K562 (cell line): ENCODE measurements around the gene SMG9. TPM values are rescaled to one million over a fixed set of nuclear protein-coding genes. Genes with fewer than 3 reads are reported as not detected.

Experiments
- BACH1 ChIP-seq: fragments of 200-800 bp; sonication (Bioruptor generic); IDR thresholded peaks from 2 replicates; pipeline ENCODE4 v1.6.1; 2016; ENCODE audit warnings: missing genetic modification characterization, missing compliant biosample characterization
- HMGN3 ChIP-seq: IDR thresholded peaks from 2 replicates; pipeline ENCODE4 v1.6.1; 2011; ENCODE audit warnings: borderline replicate concordance, low read depth, mild to moderate bottlenecking, mixed read lengths, low read length; ENCODE audit not compliant: insufficient read length; ENCODE audit errors: extremely low read depth
- ID3 ChIP-seq, 2 experiments: fragments of 250-450 bp in 1 of 2; fragments of 450-650 bp in 1 of 2; sonication (Bioruptor Pico) in 1 of 2; IDR thresholded peaks; 2 replicates each; pipeline versions ENCODE4 v1.6.1 to v1.8.0; 2016 to 2021; ENCODE audit warnings: mild to moderate bottlenecking in 2 of 2, moderate library complexity in 2 of 2, missing compliant biosample characterization in 1 of 2, missing genetic modification characterization in 1 of 2
- KLF16 ChIP-seq: IDR thresholded peaks from 2 replicates; pipeline ENCODE4 v1.6.1; 2016; ENCODE audit warnings: antibody characterized with exemption
- MAZ ChIP-seq, 2 experiments: fragments of 450-650 bp in 1 of 2; sonication (generic) in 1 of 2; formaldehyde crosslinking; IDR thresholded peaks in 1 of 2; conservative IDR thresholded peaks in 1 of 2; 2 replicates each; pipeline versions ENCODE4 v1.4.0 to v1.5.0; 2020; ENCODE audit warnings: mild to moderate bottlenecking in 1 of 2, missing genetic modification reagents in 1 of 2
- NFXL1 ChIP-seq: fragments of 450-650 bp; formaldehyde crosslinking; IDR thresholded peaks from 2 replicates; pipeline ENCODE4 v1.4.0; 2021; ENCODE audit warnings: mild to moderate bottlenecking
- RB1 ChIP-seq: fragments of 450-650 bp; IDR thresholded peaks from 2 replicates; pipeline ENCODE4 v1.6.1; 2017; ENCODE audit warnings: low read depth, mild to moderate bottlenecking
- SRSF3 ChIP-seq: fragments of 200-400 bp; formaldehyde crosslinking; IDR thresholded peaks from 2 replicates; pipeline ENCODE4 v1.6.1; 2016; ENCODE audit warnings: mild to moderate bottlenecking, low read length, moderate library complexity; ENCODE audit not compliant: insufficient read depth
- TAF1 ChIP-seq: IDR thresholded peaks from 2 replicates; pipeline ENCODE4 v1.6.1; 2011; ENCODE audit warnings: mild to moderate bottlenecking, low read length, moderate library complexity; ENCODE audit not compliant: insufficient read depth, control insufficient read depth, severe bottlenecking; ENCODE audit errors: extremely low read depth
- TFE3 ChIP-seq: fragments of 450-650 bp; formaldehyde crosslinking; IDR thresholded peaks from 2 replicates; pipeline ENCODE4 v1.4.0; 2020; ENCODE audit warnings: mild to moderate bottlenecking, mixed read lengths
- THAP7 ChIP-seq: fragments of 250-450 bp; sonication (Bioruptor Pico); IDR thresholded peaks from 2 replicates; pipeline ENCODE4 v1.5.0; 2021
- ZFP36 ChIP-seq: fragments of 150-350 bp; IDR thresholded peaks from 2 replicates; pipeline ENCODE4 v1.6.1; 2018; ENCODE audit warnings: low read length, low read depth; ENCODE audit not compliant: partially characterized antibody
- ZNF224 ChIP-seq: sonication (generic); formaldehyde crosslinking; IDR thresholded peaks from 2 replicates; pipeline ENCODE4 v1.8.0; 2022; ENCODE audit warnings: mild to moderate bottlenecking, missing genetic modification reagents
- ZNF239 ChIP-seq: fragments of 250-450 bp; sonication (Bioruptor Pico); IDR thresholded peaks from 2 replicates; pipeline ENCODE4 v1.4.0; 2020; ENCODE audit warnings: mild to moderate bottlenecking
- ZNF24 ChIP-seq: fragments of 450-650 bp; IDR thresholded peaks from 2 replicates; pipeline ENCODE4 v1.6.1; 2016
- ZNF280B ChIP-seq: fragments of 250-450 bp; sonication (Bioruptor Pico); IDR thresholded peaks from 2 replicates; pipeline ENCODE4 v1.5.1; 2021; ENCODE audit warnings: mild to moderate bottlenecking
- ZNF431 ChIP-seq: sonication (generic); formaldehyde crosslinking; IDR thresholded peaks from 2 replicates; pipeline ENCODE4 v1.8.0; 2022; ENCODE audit warnings: mild to moderate bottlenecking, missing genetic modification reagents
- ZNF583 ChIP-seq: fragments of 250-450 bp; sonication (Bioruptor Pico); IDR thresholded peaks from 2 replicates; pipeline ENCODE4 v1.4.0; 2020
- ZNF592 ChIP-seq: fragments of 450-650 bp; IDR thresholded peaks from 2 replicates; pipeline ENCODE4 v1.6.1; 2017; ENCODE audit warnings: antibody characterized with exemption, mild to moderate bottlenecking
- ZNF76 ChIP-seq: fragments of 250-450 bp; sonication (Bioruptor Pico); IDR thresholded peaks from 2 replicates; pipeline ENCODE4 v1.4.0; 2020; ENCODE audit warnings: mild to moderate bottlenecking, moderate library complexity, borderline replicate concordance
- polyA plus RNA-seq, 8 experiments: library from polyadenylated mRNA; depleted of rRNA in 4 of 8; stranded (reverse) in 5 of 8; unstranded in 3 of 8; fragments of >200 nt; fragmentation: Nextera tagmentation in 2 of 8; fragmentation: Illumina TruSeq in 1 of 8; extraction: Ambion mirVana in 2 of 8; extraction: Trizol in 1 of 8; gene quantifications; 2 replicates each; pipeline versions ENCODE4 v1.2.1 to v1.2.3, GENCODE V29; 2011 to 2014; ENCODE audit warnings: inconsistent platforms in 1 of 8, missing spikeins in 1 of 8
- total RNA-seq, 7 experiments: library from RNA; depleted of rRNA in 6 of 7; stranded (reverse); fragments of >200 nt in 6 of 7; fragmentation: Illumina TruSeq in 2 of 7; extraction: Trizol in 2 of 7; gene quantifications; 2 replicates each; pipeline versions ENCODE4 v1.2.1 to v1.2.3, GENCODE V29; 2011 to 2021; ENCODE audit warnings: low replicate concordance in 1 of 7

SMG9 gene
- total and polyA plus RNA-seq, 9 of the 15 experiments (the other 6 are each of a cell fraction or from before 2014, with no cell fraction given) = 1.7 to 79.7 (median 40.2) TPM

GRCh38 chr19:43755256-43755801 lies 567 bp upstream of the SMG9 start (continued):
- TF ChIP-seq ZNF280B (no peak), ZFP36 (no peak), HMGN3 (no peak), SRSF3 (peak; percentile 95; the same call in 1 of the 2 replicates), ZNF76 (CRISPR knock-in tag) (peak; percentile 72; the same call in 1 of the 2 replicates), ZNF239 (CRISPR knock-in tag) (no peak), ZNF592 (peak; percentile 79), ZNF583 (CRISPR knock-in tag) (no peak), BACH1 (tag) (no peak), RB1 (no peak), ZNF224 (CRISPR knock-in tag) (0 out of 2 replicates have a peak, but pooled peaks have one; percentile 13), ZNF431 (CRISPR knock-in tag) (no peak), MAZ (CRISPR knock-in tag; conservative IDR thresholded peaks at IDR 0.05 in 1 of 2, IDR thresholded peaks at IDR 0.05 in 1 of 2) (no peak), TAF1 (peak; percentile 69), ZNF24 (no peak), THAP7 (no peak), TFE3 (CRISPR knock-in tag) (no peak), KLF16 (no peak), NFXL1 (CRISPR knock-in tag) (no peak), ID3 (CRISPR knock-in tag; IDR thresholded peaks at IDR 0.05) (no peak), ID3 (tag; IDR thresholded peaks at IDR 0.05) (peak; percentile 49; the same call in 1 of the 2 replicates)
